Stimulated activated CD4-positive, alpha-beta T cell treated with anti-CD3 and anti-CD28 coated beads, Interleukin-4, amount 100 ng/mL, for 24 hours (primary cell): ENCODE data around the gene PHF21A.
"Not testable (repeated sequence)": the region's sequence is repeated elsewhere in the genome, so short reads cannot be mapped to it uniquely, and the experiment has no call there.

Experiments used
- DNase-seq: peaks from one replicate; pipeline ENCODE4 v3.0.0-alpha.2; 2020

The PHF21A gene

GRCh38 chr11:45900916-45901617 is 220.2 kb downstream of the PHF21A start:
- DNase-seq = no peak

DNA sequence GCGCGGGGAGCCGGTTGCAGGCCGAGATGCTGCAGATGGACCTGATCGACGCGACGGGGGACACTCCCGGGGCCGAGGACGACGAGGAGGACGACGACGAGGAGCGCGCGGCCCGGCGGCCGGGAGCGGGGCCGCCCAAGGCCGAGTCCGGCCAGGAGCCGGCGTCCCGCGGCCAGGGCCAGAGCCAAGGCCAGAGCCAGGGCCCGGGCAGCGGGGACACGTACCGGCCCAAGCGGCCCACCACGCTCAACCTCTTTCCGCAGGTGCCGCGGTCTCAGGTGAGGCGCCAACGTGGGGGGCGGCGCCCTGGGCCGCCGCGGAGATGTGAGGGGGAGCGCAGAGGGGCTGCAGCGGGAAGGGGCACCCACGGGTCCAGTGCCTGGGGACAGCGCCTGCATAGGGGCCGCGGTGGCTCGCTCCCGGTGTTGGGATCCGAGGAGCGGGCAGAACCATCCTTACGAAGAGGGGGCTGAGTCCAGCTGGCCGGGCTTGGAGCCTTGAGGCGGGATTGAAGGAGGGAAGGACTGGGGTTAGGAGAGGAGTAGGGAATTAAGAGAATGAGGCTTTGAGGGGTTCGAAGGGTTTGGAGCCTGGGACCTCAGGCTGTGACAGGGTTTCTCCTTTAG is 221.0 kb downstream of the PHF21A start:
- DNase-seq = not testable (repeated sequence)

GRCh38 chr11:45899448-45900174 is 221.6 kb downstream of the PHF21A start:
- peak; percentile 59 for DNase-seq

DNA sequence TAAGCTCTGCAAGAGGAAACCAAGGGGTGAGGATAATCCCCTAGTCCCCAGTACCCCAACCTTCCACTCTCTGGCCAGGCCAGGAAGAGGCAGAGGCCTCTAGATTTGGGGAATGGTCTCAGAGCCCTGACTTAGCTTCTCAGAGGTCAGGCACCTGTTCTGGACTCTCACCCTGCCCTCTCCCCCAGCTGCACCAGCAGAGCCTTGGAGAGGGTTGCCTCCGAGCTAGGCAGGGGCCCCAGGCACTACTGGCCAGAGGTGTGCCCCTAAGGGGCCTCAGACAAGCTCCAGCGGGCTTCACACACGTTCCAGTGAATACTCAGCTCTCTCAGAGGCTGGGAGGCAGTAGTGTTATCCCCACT is 222.2 kb downstream of the PHF21A start:
- DNase-seq = no peak

DNA sequence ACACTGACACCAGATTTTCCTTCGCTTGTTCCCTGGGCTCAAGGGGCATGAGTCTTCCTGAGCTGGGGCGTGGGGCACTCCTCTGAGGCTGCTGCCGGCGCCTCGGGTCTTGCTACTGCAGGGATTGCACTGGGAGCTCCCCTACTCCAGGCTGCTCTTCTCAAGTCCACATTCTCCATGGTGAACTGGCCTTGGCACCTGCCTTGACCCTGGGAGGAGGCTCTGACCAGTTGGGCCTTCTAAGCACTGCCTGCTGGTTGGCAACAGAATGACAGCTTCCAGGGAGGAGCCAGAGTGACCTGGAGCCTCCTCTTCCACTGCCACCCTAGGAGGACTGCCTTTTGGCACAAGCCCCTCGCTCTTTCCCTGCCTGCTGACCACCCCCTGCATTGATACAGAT is 223.7 kb downstream of the PHF21A start:
- DNase-seq = no peak

DNA sequence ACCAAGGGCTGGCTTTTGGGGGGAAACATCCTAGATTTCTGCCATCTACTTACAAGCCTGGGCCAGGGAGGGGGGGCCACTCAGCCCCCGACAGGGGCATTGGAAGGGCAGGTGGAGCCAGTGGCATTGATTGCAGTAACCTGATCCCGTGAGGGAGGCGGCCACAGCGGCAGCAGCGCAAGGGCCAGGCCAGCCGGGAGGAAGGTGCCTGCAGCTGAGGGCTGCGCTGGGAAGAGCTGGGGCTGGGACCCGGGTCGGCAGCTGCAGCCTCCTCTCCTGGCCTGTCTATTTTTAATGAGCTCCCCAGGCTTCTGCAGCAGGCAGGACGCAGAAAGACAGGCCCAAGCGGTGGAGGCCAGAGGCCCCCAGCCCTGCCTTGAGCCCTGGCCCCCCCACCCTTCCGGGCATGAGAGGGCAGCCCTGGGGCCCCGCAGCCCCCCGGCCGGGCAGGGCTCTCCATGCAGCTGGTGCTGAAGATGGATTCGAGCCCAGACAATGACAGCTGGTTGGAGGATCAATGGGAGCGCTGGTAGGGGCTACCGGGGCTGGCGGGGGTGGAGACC is 224.8 kb downstream of the PHF21A start:
- DNase-seq = no peak

DNA sequence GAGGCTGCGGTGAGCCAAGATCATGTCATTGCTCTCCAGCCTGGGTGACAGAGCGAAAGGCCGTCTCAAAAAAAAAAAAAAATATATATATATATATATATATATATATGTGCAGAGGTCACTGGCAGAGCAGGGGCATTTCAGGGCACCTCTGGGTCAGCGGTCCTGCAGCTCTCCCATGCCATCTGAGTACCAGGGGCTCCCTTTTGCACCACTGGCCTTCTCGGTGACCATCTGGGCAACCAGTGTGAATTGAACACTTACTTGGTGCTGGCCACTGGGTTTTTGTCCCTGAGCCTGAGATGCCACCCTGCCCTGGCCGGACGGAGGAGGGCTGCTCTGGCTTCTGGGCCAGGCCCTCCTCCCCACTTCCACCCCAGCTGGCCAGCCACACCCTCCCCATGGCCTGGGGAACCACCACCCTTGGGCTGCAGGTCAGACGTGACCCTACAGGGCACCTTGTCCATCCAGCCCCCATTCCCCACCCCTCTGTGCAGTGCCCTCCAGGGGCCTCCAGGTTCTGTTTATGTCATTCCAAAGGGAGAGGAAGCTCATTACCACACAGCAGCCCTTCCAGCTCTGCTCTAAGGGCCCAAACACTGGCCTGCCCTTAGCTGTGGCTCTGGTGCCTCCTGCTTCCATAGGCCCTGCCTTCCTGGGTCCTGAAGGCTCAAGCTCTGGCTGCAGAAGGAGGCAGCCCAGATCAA is 225.5 kb downstream of the PHF21A start:
- no peak for DNase-seq

- no peak for DNase-seq
Observed at GRCh38 chr11:45894555-45895247, 226.6 kb downstream of the PHF21A start.

- no peak for DNase-seq
Observed at GRCh38 chr11:45892856-45893255, 228.4 kb downstream of the PHF21A start.

GRCh38 chr11:45890886-45891550 is 230.2 kb downstream of the PHF21A start:
- DNase-seq = no peak

DNA sequence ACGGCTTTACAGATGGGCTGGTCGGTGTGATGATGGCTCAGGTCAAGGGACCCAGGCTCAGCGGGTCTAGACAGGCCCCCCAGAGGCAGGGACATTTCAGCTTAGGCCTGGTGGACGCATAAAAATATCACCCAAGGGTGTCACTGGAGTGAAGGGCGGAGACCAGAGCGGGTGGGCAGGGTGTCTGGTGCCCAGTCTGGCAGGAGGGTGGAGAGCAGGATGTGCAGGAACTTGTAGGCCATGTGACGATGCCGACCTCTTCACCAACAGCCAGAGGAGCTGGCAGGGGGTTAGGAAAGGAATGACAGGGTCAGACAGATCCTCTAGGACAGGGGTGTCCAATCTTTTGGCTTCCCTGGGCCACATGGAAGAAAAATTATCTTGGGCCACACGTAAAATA is 231.3 kb downstream of the PHF21A start:
- no peak for DNase-seq

- no peak for DNase-seq
Observed at GRCh38 chr11:45889555-45889954, 231.7 kb downstream of the PHF21A start.

DNA sequence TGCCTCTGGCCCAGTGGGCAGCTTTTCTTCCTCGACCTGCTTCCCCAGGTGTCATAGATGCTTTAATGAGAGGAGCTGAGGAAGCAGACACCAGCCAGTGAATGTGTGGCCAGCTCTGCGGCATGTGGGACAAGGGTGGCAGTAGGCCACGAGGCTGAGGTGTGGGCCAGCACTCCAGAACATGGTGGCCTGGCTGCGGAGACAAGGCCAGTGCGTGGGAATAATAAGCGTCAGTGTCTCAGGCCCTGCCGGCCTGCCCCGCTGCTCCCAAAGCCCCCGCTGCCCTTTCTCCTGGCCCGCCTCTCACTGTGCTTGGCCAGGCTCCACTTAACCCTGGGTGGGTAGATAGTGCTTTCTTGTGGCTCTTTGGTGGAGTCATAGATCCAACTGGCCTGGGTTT is 233.7 kb downstream of the PHF21A start:
- DNase-seq = no peak

- no peak for DNase-seq
Observed at GRCh38 chr11:45886816-45887520, 234.3 kb downstream of the PHF21A start.

DNA sequence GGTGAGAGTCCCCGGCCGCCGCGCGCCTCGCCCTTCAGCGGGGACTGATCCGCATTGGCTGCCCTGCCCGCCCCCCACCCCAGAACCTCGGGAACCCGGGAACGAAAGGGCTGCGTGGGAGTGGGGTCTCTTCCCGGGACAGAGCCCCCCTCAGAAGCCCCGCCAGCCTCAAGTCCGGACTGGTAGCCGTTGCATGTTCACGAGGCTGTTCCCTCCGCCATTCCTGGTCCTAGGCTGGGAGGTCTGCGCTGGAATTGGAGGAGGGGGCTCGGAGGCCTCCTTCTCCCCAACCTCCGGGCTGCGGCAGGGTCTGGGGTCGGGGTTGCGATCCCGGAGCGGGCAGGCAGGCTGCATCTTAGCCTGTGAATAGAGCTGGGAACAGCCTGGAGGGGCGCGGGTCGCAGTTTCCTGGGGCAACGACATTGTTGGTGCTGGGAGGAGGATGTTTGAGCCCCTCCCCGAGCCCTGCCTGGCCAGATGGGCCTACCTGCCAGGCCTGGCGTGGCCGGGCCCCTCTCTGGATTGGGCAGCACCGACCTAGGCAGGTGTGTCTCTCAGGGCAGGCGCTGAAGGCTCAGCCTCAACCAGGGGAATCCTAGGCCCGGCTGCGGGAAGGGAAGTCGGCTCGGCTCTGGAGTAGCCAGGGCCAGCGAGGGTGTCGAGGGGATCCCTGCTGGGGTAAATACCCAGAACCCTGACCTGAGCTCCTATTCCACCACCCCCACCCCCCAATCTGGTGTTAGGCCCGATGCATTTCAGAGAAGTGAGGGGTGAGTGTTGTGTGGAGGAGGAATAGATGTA is 235.1 kb downstream of the PHF21A start:
- no peak for DNase-seq

GRCh38 chr11:45885274-45885920 is 235.9 kb downstream of the PHF21A start, which contains the start of gene MAPK8IP1:
Gene MAPK8IP1 (plus strand): TSS chr11:45885651. CDS start chr11:45885821, 170 bp downstream.
- DNase-seq = peak; percentile 49

- DNase-seq = no peak
Observed at GRCh38 chr11:45884596-45885185, 236.6 kb downstream of the PHF21A start.
